HG03558 (cell line): Measurements from ENCODE around the gene KCNC3.
A peak's percentile ranks its signal among the peaks of the same experiment; 100 is the strongest.

Source experiments
- ATAC-seq: cut with Tn5 transposase; IDR thresholded peaks from one replicate; pipeline ENCODE4 v1.9.1; 2021; ENCODE audit warnings: moderate number of reproducible peaks; ENCODE audit not compliant: unreplicated experiment; ENCODE audit errors: extremely low read depth

The KCNC3 gene

DNA sequence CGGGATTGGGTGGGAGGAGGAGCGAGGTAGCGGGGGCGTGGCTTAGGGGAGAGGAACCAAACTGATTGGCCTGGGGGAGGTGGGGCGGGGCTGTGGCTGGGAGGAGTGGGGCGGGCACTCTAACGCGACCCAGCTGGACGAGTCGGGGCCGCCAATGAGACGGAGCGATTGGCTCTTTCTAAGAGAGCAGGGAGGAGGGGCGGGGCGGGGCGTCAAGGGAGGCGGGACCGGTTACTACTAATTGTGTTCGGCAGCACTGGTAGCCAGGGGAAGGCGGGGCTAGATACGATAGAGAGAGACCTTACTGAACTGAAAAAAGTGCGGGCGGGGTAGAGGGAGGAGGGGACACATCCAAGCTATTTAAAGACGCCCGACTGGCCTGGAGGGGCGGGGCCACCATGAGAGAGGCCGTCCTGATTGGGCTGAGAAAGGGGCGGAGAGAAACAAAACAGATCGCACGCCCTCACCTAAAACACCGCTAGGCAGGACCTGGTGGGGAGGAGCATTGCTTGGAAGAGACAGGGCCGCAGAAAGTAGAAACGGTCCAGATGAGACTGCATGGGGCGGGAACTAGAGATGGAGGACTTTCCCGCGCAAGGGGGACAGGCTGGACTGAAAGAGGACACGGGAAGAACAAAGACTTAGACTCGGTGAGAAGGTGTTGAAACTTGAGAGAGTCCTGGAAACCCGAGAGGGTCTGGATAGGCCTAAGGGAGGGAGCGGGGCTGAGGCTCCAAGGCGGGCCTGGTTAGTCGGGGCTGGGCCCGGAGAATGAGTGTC lies at the start of gene KCNC3:
KCNC3 (minus strand) TSS at position 232 of the 780 bp plus-strand sequence. CDS start 295 bp downstream, outside the sequence.
- peak; percentile 20 for ATAC-seq

DNA sequence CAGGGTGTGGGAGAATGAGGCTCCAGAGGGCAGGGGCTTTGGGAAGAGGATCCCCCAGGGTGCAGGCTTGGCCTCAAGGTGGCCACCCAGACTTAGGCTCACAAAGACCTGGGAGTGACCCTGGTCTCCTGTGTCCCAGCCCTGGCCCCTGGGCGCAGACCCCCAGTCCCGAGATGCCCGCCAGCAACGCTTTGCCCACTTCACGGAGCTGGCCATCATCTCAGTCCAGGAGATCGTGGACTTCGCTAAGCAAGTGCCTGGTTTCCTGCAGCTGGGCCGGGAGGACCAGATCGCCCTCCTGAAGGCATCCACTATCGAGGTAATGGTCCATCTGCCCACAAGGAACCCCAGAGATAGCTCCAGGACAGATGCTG lies 49.7 kb upstream of the KCNC3 start:
- no peak for ATAC-seq

DNA sequence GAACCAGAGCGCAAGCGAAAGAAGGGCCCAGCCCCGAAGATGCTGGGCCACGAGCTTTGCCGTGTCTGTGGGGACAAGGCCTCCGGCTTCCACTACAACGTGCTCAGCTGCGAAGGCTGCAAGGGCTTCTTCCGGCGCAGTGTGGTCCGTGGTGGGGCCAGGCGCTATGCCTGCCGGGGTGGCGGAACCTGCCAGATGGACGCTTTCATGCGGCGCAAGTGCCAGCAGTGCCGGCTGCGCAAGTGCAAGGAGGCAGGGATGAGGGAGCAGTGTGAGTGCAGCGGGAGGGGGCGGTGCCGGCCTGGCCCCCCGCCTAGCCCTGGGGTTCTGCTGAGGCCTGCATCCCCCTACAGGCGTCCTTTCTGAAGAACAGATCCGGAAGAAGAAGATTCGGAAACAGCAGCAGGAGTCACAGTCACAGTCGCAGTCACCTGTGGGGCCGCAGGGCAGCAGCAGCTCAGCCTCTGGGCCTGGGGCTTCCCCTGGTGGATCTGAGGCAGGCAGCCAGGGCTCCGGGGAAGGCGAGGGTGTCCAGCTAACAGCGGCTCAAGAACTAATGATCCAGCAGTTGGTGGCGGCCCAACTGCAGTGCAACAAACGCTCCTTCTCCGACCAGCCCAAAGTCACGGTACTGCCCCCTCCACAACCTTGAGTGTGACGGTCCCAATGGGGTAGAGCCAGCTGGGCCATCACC lies 49.1 kb upstream of the KCNC3 start:
- no peak for ATAC-seq

DNA sequence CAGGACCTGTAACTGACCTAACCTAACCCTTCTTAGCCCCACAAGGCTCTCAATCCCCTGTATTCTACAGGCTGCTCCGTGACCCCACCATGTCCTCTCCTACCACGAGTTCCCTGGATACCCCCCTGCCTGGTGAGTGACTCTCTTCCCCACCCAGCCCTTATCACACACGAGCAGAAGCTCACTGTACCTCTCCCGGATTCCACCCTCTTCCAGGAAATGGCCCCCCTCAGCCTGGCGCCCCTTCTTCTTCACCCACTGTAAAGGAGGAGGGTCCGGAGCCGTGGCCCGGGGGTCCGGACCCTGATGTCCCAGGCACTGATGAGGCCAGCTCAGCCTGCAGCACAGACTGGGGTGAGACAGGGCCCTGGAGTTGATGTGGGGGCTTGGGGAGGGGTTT lies 48.3 kb upstream of the KCNC3 start:
- ATAC-seq = no peak

DNA sequence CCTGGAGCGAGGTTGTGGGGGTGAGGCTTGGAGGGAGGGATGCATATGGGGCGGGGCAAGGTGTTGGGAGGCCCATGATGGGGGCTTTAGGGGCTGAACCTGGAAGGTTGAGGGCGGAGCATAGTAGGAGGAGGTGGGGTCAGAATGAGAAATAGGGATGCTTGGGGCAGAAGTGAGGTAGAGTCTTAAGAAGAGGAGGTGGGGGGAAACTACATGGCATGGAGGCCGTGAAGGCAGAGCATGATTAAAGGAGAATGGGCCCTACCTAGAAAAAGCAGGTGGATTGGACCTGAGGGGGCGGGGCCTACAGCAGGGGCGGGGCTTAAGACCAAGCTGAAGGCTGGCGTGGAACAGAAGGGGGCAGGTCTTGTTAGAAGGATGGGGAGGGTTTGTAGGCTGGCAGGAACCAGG lies 47.9 kb upstream of the KCNC3 start:
- ATAC-seq = no peak

DNA sequence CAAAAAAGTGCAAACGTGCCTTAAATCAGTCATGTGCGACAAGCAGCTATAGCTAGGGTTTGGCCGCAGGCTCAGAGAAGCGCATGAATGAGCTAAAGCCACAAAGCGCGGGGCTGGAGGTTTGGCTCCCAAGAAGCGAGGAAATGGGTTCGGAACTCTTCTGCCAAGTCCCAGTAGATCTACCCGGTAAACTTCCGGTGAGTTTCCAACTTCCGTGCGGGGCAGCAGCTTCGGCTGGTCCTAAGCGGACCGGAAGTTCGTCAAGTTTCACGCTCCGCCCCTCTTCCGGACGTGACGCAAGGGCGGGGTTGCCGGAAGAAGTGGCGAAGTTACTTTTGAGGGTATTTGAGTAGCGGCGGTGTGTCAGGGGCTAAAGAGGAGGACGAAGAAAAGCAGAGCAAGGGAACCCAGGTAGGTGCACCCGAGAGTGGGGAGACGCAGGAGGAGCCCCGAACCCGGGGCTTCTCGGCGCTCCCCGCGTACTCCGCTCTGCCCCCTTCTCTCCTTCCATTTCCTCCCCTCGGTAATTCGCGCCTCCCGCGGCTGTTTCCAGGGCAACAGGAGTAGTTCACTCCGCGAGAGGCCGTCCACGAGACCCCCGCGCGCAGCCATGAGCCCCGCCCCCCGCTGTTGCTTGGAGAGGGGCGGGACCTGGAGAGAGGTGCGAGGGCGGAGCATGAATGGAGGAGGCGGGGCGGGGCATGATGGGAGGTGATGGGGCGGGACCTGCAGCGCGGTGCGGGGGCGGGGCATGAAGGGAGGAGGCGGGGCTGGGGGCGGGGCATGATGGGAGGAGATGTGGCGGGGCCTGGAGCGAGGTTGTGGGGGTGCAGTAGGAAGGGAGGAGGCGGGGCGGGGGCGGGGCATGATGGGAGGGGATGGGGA lies 47.2 kb upstream of the KCNC3 start, which contains the start of gene NR1H2:
NR1H2 (plus strand) TSS at position 292 of the 885 bp plus-strand sequence. CDS start 1,149 bp downstream, outside the sequence.
- ATAC-seq = peak; percentile 65

DNA sequence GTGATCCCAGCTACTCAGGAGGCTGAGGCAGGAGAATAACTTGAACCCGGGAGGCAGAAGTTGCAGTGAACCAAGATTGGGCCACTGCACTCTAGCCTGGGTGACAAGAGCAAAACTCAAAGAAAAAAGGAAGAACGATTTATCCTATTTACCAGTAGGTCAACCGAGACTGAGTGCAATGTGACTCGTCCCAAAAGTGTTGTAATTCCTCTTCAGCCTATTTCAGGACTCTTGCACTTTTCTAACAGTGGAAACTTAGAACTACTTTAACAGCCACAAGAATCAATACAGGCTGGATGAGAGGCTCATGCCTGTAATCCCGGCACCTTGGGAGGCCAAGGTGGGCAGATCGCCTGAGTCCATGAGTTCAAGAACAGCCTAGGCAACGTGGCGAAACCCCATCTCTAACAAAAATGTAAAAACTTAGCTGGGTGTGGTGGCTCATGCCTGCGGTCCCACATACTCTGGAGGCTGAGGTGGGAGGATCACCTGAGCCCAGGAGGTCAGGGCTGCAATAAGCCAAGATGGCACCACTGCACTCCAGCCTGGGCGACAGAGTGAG lies 42.8 kb upstream of the KCNC3 start:
- no peak for ATAC-seq

DNA sequence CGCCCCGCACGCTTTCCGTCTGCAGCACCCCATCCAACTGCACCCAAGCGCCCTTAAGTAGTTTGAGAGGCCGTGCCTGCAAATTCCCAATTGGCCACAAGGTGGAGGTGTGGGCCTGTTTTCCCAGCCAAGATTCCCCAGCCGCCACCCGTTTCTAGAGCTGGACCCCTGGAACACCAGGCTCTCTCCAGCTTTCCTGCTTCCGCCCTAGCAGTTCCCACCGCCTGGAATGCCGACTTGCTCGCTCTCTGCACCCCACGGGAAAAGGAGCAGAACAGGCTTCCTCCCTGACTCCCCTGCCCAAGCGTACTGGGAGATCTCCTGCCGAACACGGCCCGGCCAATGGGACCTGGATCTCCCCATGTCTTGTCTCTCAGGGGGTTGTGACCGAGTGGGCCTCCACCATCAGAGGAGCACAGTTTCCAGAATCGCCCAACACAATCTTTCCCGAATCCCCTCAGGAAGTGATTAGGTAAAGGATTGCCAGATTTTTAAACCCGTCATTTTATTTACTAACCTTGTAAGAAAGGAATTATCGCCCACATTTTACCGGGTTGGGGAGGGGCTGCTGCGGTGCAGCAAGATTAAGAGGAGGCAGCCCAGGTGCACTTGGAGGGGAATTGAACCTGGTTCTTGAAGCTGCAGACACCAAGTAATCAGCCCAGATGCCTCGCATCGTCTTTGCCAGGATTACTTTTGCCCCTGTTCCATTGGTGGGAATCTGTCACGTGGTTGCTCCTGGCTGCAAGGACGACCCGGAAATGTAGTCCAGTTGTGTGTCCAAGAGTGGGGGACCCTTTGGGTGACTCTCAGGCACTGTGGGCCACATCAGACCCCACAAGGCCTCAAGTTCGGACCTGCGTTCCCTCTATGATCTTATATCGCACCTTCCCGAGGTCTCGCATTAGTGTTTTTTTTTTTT lies 39.7 kb upstream of the KCNC3 start:
- ATAC-seq = no peak

DNA sequence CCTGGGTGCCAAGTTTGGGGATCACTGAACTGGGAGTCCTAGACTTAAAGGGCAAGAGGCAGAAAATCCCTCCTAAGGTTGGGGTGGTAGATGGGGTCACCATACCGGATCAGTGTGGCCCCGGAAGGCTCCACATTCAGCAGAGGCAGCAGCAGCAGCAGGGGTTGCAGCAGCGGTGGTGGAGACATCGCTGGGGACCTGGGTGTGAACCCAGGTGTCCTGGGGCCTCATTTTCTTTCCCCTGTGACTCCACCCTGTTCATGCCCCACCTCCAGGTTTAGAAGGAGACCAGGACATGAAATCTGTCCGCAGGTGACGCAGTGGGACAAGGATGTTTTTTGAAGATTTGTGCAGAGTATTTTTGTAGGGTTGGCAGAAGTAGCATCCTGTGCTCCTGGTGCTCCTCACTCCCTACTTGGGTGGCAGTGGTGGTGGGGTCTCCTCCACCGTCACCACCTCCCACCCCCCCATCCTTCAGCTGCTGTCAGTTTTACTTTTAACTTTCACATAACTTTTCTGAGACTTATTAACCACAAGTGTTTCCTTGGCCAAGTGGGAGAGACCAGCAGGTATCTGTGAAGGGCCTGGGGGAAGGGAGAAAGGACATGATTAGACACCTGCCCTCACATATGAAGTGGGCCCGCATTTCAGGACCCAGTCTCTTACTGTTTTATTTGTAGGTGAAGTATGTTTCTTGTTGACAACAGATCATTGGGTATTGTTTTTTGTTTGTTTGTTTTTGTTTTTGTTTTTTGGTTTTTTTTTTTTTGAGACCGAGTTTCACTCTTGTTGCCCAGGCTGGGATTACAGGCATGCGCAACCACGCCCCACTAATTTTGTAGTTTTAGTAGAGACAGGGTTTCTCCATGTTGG lies 36.5 kb upstream of the KCNC3 start, which contains the start of gene NAPSA:
NAPSA (minus strand) TSS at position 206 of the 873 bp plus-strand sequence; CDS start at position 188, 18 bp downstream.
- ATAC-seq = no peak

DNA sequence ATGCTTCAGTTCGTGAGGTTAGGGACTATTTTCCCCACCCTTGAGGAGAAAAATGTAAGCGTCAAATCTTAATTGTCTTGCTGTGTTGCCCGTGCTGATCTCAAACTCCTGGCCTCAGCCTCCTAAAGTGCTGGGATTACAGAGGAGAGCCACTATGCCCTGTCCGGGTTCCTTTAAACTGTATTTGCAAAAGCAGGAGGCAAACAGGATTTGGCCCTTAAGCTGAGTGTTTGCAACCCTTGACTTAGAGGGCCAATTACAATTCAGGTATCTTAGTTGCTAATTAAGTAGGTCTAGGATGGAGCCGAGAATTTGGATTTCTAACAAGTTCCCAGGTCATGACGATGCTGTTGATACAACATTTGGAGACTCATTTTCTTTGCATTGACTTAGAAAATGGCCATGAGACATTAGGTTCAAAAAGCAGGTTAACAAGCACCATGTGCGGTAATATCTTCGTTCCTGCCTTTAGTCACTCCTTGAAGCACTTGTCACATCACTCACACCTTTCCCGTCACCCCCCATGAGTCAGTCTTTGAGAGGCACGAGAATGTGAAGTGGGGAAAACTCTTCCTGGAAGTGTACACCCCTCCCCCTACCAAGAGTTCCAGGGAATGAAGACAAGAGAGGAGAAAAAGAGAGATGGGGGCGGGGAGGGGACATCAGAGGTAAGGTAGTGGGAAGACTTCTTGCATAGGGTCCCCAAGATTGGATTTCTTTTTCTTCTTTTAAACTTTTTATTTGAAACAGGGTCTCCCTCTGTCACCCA lies 33.7 kb upstream of the KCNC3 start:
- no peak for ATAC-seq

DNA sequence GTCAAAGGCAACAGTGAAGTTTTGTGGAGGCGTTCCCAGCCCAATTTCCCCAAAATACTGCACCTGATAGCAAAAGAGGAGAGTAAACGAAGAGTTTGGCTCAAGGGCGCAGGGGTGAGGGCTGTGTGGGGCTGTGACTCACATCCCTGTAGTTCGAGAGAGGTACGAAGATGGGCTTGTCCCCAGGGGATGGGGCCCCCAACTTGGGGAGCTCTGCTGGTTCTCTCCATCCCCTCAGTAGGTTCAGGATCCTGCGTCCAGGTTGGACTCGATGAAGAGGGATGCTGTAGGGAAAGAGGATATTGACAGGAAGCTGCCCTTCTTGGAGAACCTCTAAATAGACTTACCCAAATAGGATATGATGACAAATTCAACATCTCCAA lies 32.8 kb upstream of the KCNC3 start:
- ATAC-seq = no peak

DNA sequence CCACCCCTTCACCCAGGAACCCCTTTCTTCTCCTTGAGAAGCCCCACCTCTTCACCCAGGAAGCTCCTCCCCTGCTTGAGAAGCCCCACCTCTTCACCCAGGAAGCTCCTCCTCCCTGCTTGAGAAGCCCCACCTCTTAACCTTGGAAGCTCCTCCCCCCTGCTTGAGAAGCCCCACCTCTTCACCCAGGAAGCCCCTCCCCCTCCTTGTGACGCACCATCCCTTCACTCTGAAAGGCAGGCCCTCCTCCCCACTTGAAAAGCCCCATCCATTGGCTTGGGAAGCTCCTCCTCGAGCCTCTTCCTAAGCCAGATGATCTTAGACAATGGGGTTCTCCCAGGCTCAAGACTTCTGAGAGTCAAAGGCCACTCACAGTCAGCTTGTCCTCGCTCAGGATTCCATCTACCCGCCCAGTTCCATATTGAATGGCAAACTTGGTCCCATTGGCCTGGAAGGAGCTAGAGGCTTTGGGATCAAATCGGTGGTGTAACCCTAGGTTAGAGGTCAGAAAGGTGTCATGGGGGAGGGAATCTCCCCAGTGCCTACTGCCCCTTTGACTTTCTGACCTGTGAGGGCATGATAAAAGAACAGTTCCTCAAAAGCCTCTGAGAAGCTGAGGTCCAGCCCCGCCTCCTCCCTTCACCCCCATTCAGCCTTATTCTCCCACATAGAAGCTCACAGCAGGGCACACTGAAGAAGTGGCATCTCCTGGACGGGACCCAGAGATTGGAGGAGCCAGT lies 32.3 kb upstream of the KCNC3 start:
- ATAC-seq = no peak

DNA sequence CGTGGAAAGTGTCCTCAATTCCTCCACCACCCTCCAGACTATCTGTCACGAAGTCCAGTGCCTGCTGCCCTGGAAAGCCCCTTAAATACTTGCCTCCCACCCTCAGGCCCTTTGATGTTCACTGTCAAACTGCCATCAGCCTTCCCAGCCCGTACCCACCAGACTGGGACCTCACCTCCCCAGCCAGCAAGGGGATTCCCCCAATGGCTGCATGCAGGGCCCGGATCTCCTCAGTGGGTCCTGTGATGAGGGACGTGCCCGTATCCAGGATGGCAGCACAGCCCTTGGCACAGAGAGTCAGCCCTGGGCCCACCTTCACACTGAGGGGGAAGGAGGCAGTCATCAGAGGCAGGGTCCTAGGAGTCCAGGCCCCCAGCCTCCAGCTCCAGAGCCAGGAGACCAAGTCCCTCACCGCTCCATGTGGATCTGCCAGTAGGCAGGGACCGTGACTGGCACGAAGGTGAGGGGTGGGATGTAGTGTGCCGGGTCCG lies 30.2 kb upstream of the KCNC3 start:
- no peak for ATAC-seq

DNA sequence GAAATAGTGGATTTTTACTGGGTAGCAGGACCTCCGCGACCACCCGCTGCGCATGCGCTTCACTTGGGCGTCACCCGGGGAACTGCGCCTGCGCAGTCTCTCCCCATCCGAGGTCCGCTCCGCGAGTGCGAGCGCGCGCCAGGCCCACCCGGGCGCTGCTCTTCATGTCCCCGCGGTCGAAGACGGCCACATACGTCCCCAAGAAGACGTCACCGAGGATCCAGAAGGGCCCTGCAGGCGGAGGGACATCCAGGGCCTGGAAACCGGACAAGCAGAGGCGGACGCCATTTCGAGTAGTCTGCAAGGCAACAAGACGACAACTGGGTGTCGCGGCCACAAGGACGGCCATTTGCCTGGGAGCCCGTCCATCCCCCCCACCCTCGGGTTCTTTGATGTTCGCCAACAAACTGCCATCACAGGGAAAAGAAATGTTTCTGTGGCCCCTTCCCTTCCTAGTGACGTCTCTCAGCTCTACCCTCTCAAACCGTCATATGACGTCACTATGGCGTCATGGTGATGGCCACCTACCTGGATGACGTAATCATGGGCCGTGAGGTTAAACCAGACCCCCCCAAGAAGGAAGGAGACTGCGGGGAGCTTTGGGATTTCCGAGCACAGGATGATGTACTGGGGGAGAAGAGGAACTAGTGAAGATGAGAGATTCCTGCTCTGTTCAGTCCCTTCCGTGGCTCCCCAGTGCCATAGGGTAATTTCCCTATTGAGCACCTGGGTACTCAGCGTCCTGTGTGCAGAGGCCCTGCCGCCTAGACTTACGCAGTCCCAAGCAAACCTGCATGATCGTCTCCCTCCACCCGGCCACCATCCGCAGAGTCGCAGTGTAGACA lies 29.5 kb upstream of the KCNC3 start:
- no peak for ATAC-seq

DNA sequence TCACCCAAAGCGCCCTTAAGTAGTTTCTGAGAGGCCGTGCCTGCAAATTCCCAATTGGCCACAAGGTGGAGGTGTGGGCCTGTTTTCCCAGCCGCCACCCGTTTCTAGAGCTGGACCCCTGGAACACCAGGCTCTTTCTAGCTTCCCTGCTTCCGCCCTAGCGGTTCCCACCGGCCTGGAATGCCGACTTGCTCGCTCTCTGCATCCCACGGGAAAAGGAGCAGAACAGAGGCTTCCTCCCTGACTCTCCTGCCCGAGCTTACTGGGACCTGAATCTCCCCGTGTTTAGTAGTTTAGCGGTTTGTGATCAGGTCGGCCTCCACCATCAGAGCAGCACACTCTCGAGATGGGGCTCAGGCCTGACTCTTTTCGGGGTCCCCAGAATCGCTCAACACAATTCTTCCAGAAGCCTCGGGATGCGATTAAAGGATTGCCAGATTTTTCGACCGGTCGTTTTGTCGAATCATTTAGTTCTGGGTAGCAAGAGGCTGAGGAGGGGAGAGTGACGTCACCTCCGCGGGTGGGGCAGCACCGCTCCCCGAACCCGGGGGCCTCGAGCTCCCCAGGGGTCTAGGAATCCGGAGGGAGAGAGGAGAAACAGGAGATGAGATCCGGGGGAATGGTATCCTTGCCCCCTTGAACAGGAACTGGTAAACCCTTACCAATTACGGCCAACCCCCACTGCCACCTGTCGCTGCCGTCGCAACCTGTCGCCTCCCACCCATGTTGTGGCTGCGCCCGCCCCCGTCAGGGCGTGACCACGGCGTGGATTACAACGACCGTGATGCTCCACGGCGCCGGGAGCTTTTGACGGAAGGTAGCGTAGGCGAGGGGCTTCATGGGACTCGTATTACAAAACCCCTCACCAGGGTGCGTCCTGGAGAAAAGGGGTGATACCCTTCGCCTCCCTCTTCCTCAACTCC lies 28.3 kb upstream of the KCNC3 start:
- ATAC-seq = no peak
